D721Med (cell line): Measurements from ENCODE around the gene SLC7A4.
"Not testable (repeated sequence)": the region's sequence is repeated elsewhere in the genome, so short reads cannot be mapped to it uniquely, and the experiment has no call there.

Experiments used
- DNase-seq: peaks from one replicate; pipeline ENCODE4 v3.0.0; 2011; ENCODE audit warnings: low spot score; ENCODE audit not compliant: insufficient read length
- FAIRE-seq: peaks from 2 replicates; lab custom pipeline; 2011; peaks lifted over from hg19 to GRCh38; lab: Jason Lieb, UNC
- CTCF ChIP-seq: IDR thresholded peaks from 2 replicates; pipeline ENCODE4 v1.5.1; 2012; ENCODE audit warnings: mild to moderate bottlenecking, control low read depth; ENCODE audit not compliant: insufficient read depth; ENCODE audit errors: missing control alignments

The SLC7A4 gene

DNA sequence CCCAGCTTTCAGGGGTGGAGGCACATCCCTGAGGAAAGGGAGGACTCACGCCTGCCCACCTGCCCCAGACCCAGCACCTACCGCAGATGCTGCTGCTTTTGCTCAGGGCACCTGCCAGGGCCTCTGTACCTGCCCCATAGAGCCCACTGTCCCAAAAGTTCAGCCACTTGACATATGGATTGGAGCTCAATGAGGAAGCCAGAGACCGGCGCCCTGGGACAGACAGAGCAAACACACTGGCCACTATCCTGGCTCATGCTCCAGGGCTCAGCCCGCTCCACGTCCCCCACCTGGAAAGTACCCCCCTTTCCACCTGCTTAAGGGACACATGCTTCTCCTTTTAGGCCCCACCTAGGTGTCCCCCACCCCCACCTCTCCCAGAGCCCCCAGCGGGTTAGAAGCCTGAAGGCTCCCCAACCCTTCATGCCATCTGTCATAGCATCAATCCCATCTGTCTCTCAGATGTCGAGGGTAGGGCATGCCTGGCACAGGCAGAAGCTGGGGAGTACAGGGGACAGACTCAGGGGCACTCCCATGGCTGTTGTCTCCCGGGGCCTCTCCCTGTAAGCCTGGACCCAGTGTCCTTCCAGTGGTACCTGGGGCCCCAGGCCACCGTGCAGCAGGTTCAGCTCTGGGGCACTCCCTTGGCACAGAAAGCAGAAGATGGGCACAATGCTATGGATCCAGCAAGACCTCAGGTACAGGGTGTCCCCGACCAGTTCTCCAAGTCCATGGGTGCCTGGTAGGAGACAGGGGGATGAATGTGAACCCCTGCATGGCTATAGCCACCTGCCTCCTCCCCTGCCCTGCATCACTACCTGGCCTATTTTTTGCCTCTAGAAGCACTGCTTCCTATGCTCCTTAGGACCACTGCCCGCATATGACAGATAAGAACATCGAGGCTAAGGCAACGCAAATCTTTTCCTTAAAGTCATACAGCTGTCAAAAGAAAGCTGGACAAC, 19.6 kb downstream of the SLC7A4 start:
- TF ChIP-seq CTCF: no peak
- FAIRE-seq (no peak), DNase-seq (no peak)

- FAIRE-seq: no peak
- no peak for TF ChIP-seq CTCF
- DNase-seq: no peak
These were observed 21.8 kb downstream of the SLC7A4 start for GRCh38 chr22:21010426-21011113.

GRCh38 chr22:21009638-21010425, 22.5 kb downstream of the SLC7A4 start:
- DNase-seq (no peak), FAIRE-seq (no peak)
- no peak for TF ChIP-seq CTCF

- FAIRE-seq, DNase-seq: not testable (repeated sequence)
These were observed 23.2 kb downstream of the SLC7A4 start for GRCh38 chr22:21009208-21009607.

GRCh38 chr22:21003782-21004181, 28.6 kb downstream of the SLC7A4 start:
- no peak for DNase-seq
- TF ChIP-seq CTCF: no peak
- FAIRE-seq: no peak

DNA sequence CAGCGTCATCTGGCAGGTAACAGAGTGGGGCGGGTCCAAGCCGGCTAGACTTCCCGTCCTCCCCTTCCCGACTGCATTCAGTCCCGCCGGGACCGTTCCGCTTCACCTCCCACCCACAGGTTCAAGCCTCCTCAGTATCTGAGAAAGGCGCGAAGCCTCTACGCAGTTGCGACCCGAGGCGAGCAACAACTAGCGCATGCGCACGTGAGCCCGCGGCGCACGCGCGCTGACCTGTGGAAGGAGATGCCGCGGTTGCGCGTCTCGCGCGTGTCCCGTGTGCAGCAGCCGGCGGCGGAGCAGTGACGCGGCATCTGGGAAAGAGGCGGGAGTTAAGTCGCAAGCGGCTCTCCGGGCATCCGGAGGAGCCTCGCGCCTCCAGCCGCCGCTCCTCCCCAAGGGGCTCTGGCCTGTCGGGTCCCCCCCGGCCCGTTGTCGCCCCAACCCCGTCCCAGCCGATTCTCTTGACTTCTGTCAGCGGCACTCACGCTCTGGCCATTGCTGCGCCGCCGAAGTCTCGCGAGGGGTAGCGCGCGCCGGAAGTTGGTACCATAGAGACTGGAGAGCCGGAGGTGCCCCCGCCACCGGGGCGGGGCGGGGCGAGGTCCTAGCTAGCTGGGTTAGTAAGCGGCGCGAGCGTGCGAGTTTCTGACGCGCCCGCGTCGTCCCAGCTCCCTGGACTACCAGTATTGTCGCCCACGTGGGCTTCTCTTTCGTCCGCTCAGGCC, 30.6 kb downstream of the SLC7A4 start, which contains the start of gene THAP7:
Gene THAP7 (minus strand): TSS at position 518 of the 725 bp plus-strand sequence. CDS start 207 bp downstream, at position 311.
- no peak for FAIRE-seq
- no peak for TF ChIP-seq CTCF
- DNase-seq: peak; percentile 76
